SK-N-SH (cell line): ENCODE data around the gene DUSP5. TPM values are rescaled to one million over a fixed set of nuclear protein-coding genes. Genes with fewer than 3 reads are reported as not detected.

Experiments
- CTCF ChIA-PET: fragments of 300-600, 350-600 bp; formaldehyde crosslinking; extraction: SDS; loops from one replicate; lab custom pipeline; 2021; lab: Yijun Ruan, JAX
- POLR2A ChIA-PET: fragments of 350-600 bp; sonication (Branson Sonifier 250); formaldehyde crosslinking; extraction: SDS; loops from one replicate; lab custom pipeline; 2020; ENCODE audit warnings: antibody characterized with exemption, inconsistent platforms; lab: Yijun Ruan, JAX
- DNase-seq: peaks from one replicate; pipeline ENCODE4 v3.0.0; 2012
- H2AFZ ChIP-seq: fragments of 200-600 bp; sonication (generic); 2 replicates; pipeline ENCODE4 v1.8.1; 2016; ENCODE audit warnings: antibody characterized with exemption, mild to moderate bottlenecking, low read depth
- H3F3A ChIP-seq: fragments of 200-600 bp; sonication (generic); replicated peaks from 2 replicates; pipeline ENCODE3; 2016; ENCODE audit warnings: antibody characterized with exemption, mild to moderate bottlenecking; ENCODE audit not compliant: insufficient read depth
- H3K27ac ChIP-seq, 2 experiments: fragments of 200-500 bp in 1 of 2; fragments of 200-600 bp in 1 of 2; sonication (Bioruptor generic) in 1 of 2; sonication (generic), shearing (Covaris generic) in 1 of 2; 2 replicates each; pipeline versions ENCODE4 v1.5.1 to v1.6.1; 2014 to 2016; ENCODE audit warnings: low read depth in 2 of 2, inconsistent platforms in 1 of 2, low read length in 1 of 2, mild to moderate bottlenecking in 1 of 2, mixed read lengths in 1 of 2
- H3K27me3 ChIP-seq: fragments of 200-600 bp; sonication (generic), shearing (Covaris generic); 2 replicates; pipeline ENCODE4 v1.6.1; 2016; ENCODE audit warnings: mixed run types; ENCODE audit not compliant: insufficient read depth
- H3K36me3 ChIP-seq, 2 experiments: fragments of 200-500 bp in 1 of 2; fragments of 200-600 bp in 1 of 2; sonication (Bioruptor generic) in 1 of 2; sonication (generic) in 1 of 2; replicated peaks in 1 of 2; 2 replicates each; pipeline versions ENCODE3 to v1.5.1; 2014 to 2016; ENCODE audit warnings: low read length in 1 of 2, mild to moderate bottlenecking in 1 of 2; ENCODE audit not compliant: insufficient read depth in 2 of 2, control insufficient read depth in 1 of 2
- H3K4me1 ChIP-seq, 2 experiments: fragments of 200-500 bp in 1 of 2; fragments of 200-600 bp in 1 of 2; sonication (Bioruptor generic) in 1 of 2; sonication (generic), shearing (Covaris generic) in 1 of 2; 2 replicates each; pipeline versions ENCODE4 v1.5.1 to v1.6.1; 2014 to 2016; ENCODE audit warnings: low read depth in 1 of 2, low read length in 1 of 2, mixed run types in 1 of 2; ENCODE audit not compliant: insufficient read depth in 2 of 2, control insufficient read depth in 1 of 2
- H3K4me2 ChIP-seq: fragments of 200-600 bp; sonication (generic), shearing (Covaris generic); 2 replicates; pipeline ENCODE4 v1.6.1; 2017; ENCODE audit warnings: mixed run types
- H3K4me3 ChIP-seq, 2 experiments: fragments of 200-500 bp in 1 of 2; fragments of 200-600 bp in 1 of 2; sonication (Bioruptor generic) in 1 of 2; sonication (generic), shearing (Covaris generic) in 1 of 2; 2 replicates each; pipeline versions ENCODE4 v1.5.1 to v1.8.1; 2014 to 2016; ENCODE audit warnings: low read depth in 2 of 2, inconsistent platforms in 1 of 2, low read length in 1 of 2, mild to moderate bottlenecking in 1 of 2, mixed read lengths in 1 of 2, moderate library complexity in 1 of 2
- H3K79me2 ChIP-seq: fragments of 200-600 bp; sonication (generic); 2 replicates; pipeline ENCODE4 v1.8.1; 2017; ENCODE audit warnings: mild to moderate bottlenecking; ENCODE audit not compliant: insufficient read depth
- H3K9ac ChIP-seq: fragments of 200-600 bp; sonication (generic); 2 replicates; pipeline ENCODE4 v1.6.1; 2017; ENCODE audit warnings: mixed run types
- H3K9me2 ChIP-seq: fragments of 200-600 bp; sonication (generic); 2 replicates; pipeline ENCODE4 v1.6.1; 2017; ENCODE audit warnings: mixed run types
- H3K9me3 ChIP-seq: fragments of 200-600 bp; sonication (generic); 2 replicates; pipeline ENCODE4 v1.6.1; 2017; ENCODE audit warnings: mixed run types, mild to moderate bottlenecking, moderate library complexity
- H4K20me1 ChIP-seq: fragments of 200-600 bp; sonication (generic); 2 replicates; pipeline ENCODE4 v1.6.1; 2017; ENCODE audit warnings: mild to moderate bottlenecking, mixed run types; ENCODE audit not compliant: insufficient read depth
- CHD2 ChIP-seq: fragments of 150-350 bp; IDR thresholded peaks from 2 replicates; pipeline ENCODE4 v1.6.1; 2018; ENCODE audit warnings: low read length; ENCODE audit not compliant: partially characterized antibody
- CTCF ChIP-seq: fragments of 200-600 bp; sonication (generic); IDR thresholded peaks from 2 replicates; pipeline ENCODE4 v1.6.1; 2017; ENCODE audit warnings: antibody characterized with exemption, mild to moderate bottlenecking, moderate library complexity
- EP300 ChIP-seq, 2 experiments: IDR thresholded peaks; 2 replicates each; pipeline versions ENCODE4 v1.4.0 to v1.6.1; 2012; ENCODE audit warnings: borderline replicate concordance in 1 of 2, low read depth in 1 of 2, low read length in 1 of 2
- EZH2phosphoT487 ChIP-seq: fragments of 200-600 bp; sonication (generic); IDR thresholded peaks from 2 replicates; pipeline ENCODE4 v1.6.1; 2017; ENCODE audit warnings: low read depth, mixed run types, mild to moderate bottlenecking, antibody characterized with exemption, moderate library complexity, borderline replicate concordance
- FOSL2 ChIP-seq: IDR thresholded peaks from 2 replicates; pipeline ENCODE4 v1.4.0; 2012; ENCODE audit warnings: low read depth, mild to moderate bottlenecking, moderate library complexity, borderline replicate concordance
- FOXJ3 ChIP-seq: sonication (generic); formaldehyde crosslinking; IDR thresholded peaks from 2 replicates; pipeline ENCODE4 v1.5.1; 2020; ENCODE audit warnings: mild to moderate bottlenecking, missing genetic modification reagents
- FOXM1 ChIP-seq: IDR thresholded peaks from 2 replicates; pipeline ENCODE4 v1.4.0; 2012; ENCODE audit warnings: low read depth, mild to moderate bottlenecking
- GATA2 ChIP-seq: sonication (generic); formaldehyde crosslinking; IDR thresholded peaks from 2 replicates; pipeline ENCODE4 v1.5.0; 2020; ENCODE audit warnings: mild to moderate bottlenecking, missing genetic modification reagents
- JUND ChIP-seq: IDR thresholded peaks from 2 replicates; pipeline ENCODE4 v1.4.0; 2012
- MAX ChIP-seq: IDR thresholded peaks from 2 replicates; pipeline ENCODE4 v1.4.0; 2012; ENCODE audit warnings: low read depth
- MXI1 ChIP-seq: IDR thresholded peaks from 2 replicates; pipeline ENCODE4 v1.6.1; 2012; ENCODE audit warnings: mild to moderate bottlenecking, low read depth, low read length, improper control_type of control experiment
- POLR2AphosphoS5 ChIP-seq: IDR thresholded peaks from 2 replicates; pipeline ENCODE4 v1.6.1; 2012; ENCODE audit warnings: low read depth, low read length
- RCOR1 ChIP-seq: fragments of 150-350 bp; IDR thresholded peaks from 2 replicates; pipeline ENCODE4 v1.6.1; 2017; ENCODE audit warnings: antibody characterized with exemption, low read length
- REST ChIP-seq: IDR thresholded peaks from 2 replicates; pipeline ENCODE4 v1.6.1; 2012; ENCODE audit warnings: mild to moderate bottlenecking, low read depth, low read length, moderate library complexity
- RFX5 ChIP-seq: IDR thresholded peaks from 2 replicates; pipeline ENCODE4 v1.6.1; 2012; ENCODE audit warnings: mild to moderate bottlenecking, improper control_type of control experiment, low read length
- SIN3A ChIP-seq: IDR thresholded peaks from 2 replicates; pipeline ENCODE4 v1.6.1; 2012; ENCODE audit warnings: low read depth, mild to moderate bottlenecking, low read length, moderate library complexity, borderline replicate concordance
- SMC3 ChIP-seq: IDR thresholded peaks from 2 replicates; pipeline ENCODE4 v1.6.1; 2012; ENCODE audit warnings: low read depth, low read length, improper control_type of control experiment
- TEAD4 ChIP-seq: IDR thresholded peaks from 2 replicates; pipeline ENCODE4 v1.4.0; 2012; ENCODE audit warnings: mild to moderate bottlenecking, borderline replicate concordance; ENCODE audit not compliant: insufficient read depth
- USF1 ChIP-seq: IDR thresholded peaks from 2 replicates; pipeline ENCODE4 v1.4.0; 2012; ENCODE audit warnings: low read depth, borderline replicate concordance
- ZBTB33 ChIP-seq: IDR thresholded peaks from 2 replicates; pipeline ENCODE4 v1.4.0; 2012; ENCODE audit warnings: low read depth, borderline replicate concordance
- WGBS: methylation state at CpG from one replicate; pipeline ENCODE4 v1.1.6; 2017; ENCODE audit warnings: low lambda C conversion rate; 5-methylcytosine and 5-hydroxymethylcytosine counted together
- polyA plus RNA-seq, 3 experiments: library from polyadenylated mRNA; depleted of rRNA; stranded (reverse); fragments of >200 nt; gene quantifications; 2 replicates each; pipeline ENCODE4 v1.2.3, GENCODE V29; 2012

The DUSP5 gene
- polyA plus RNA-seq, 1 of the 3 experiments (the other 2 are of a cell fraction): 52.0 TPM

GRCh38 chr10:110460111-110460809 lies 37.4 kb upstream of the DUSP5 start (continued):
- TF ChIP-seq MAX: peak; percentile 25; the same call in 1 of the 2 replicates
- no peak for TF ChIP-seq SIN3A
- no peak for TF ChIP-seq ZBTB33
- peak; percentile 43 for TF ChIP-seq CHD2
- TF ChIP-seq GATA2 (CRISPR knock-in tag): no peak
- TF ChIP-seq EP300 (IDR thresholded peaks at IDR 0.05; ENCODE audit: borderline replicate concordance in 1 of 2, low read depth in 1 of 2, low read length in 1 of 2): peak; percentile 52 to 58; a peak in 2 of 4 replicates
- no peak for TF ChIP-seq USF1
- TF ChIP-seq, all 33 proteins: peak for 10

- no peaks in the 10 kb centered on the region for H3K79me2 ChIP-seq
- peak overlapping the region in 1 of 2 experiments; percentile 91; a peak in 2 of 4 replicates for H3K27ac ChIP-seq
- no peaks in the 10 kb centered on the region for H4K20me1 ChIP-seq
- H3F3A ChIP-seq: no peaks in the 10 kb centered on the region
- ChIA-PET POLR2A (no interaction called here), CTCF (interaction anchor here (0.8 to 1.0 kb wide), 2 partner anchors 34 to 39 kb away, joined by 3 read pairs; no protein-coding TSS in a partner anchor)
- no peaks in the 10 kb centered on the region for H3K9me3 ChIP-seq
- H3K36me3 ChIP-seq: no peaks in the 10 kb centered on the region
- peaks cover 20 to 37% of the 10 kb centered on the region in 2 experiments; a peak in 3 of 4 replicates for H3K4me1 ChIP-seq
- no peak for TF ChIP-seq RFX5
- no peak for TF ChIP-seq REST
- TF ChIP-seq EZH2phosphoT487: no peak
- TF ChIP-seq GATA2 (CRISPR knock-in tag): no peak
- no peak for TF ChIP-seq FOSL2
- TF ChIP-seq MXI1: no peak
- no peak for TF ChIP-seq CHD2
- TF ChIP-seq POLR2AphosphoS5: no peak
- TF ChIP-seq SMC3: no peak
- TF ChIP-seq FOXJ3 (CRISPR knock-in tag): no peak
- no peak for TF ChIP-seq CTCF
- TF ChIP-seq RCOR1: no peak
- no peak for TF ChIP-seq TEAD4
- TF ChIP-seq EP300 (IDR thresholded peaks at IDR 0.05; ENCODE audit: borderline replicate concordance in 1 of 2, low read depth in 1 of 2, low read length in 1 of 2): no peak
- no peak for TF ChIP-seq JUND
- TF ChIP-seq FOXM1: no peak
- no peaks in the 10 kb centered on the region for H3K27me3 ChIP-seq
- no peak overlapping the region for H2AFZ ChIP-seq
- H3K4me3 ChIP-seq: no peak overlapping the region
- WGBS: 85% methylated on average over 3 of the region's 7 CpGs
- H3K9ac ChIP-seq: no peak overlapping the region
- H3K4me2 ChIP-seq: no peak overlapping the region
- no peak for DNase-seq
- no peaks in the 10 kb centered on the region for H3K9me2 ChIP-seq
These were observed 36.6 kb upstream of the DUSP5 start for GRCh38 chr10:110461088-110461487.
